HCT116 (cell line): ENCODE data around the gene FREY1. TPM values are rescaled to one million over a fixed set of nuclear protein-coding genes. Genes with fewer than 3 reads are reported as not detected.

Source experiments
- ATAC-seq: fragments of 200-7000 bp; cut with Tn5 transposase; 2 replicates; pipeline ENCODE4 v1.9.1; 2020; ENCODE audit warnings: mild to moderate bottlenecking, moderate library complexity
- BruUV-seq: library from RNA; stranded (reverse); fragments of 400-500 nt; replicated peaks from 2 replicates; lab custom pipeline; 2021; lab: Mats Ljungman, UMichigan
- CTCF ChIA-PET: fragments of 300-600 bp; sonication (Branson Sonifier 250); formaldehyde crosslinking; loops from one replicate; lab custom pipeline; 2021; ENCODE audit warnings: antibody characterized with exemption; lab: Charles Lee
- POLR2A ChIA-PET: fragments of 300-600, 350-600 bp; sonication (Branson Sonifier 250); formaldehyde crosslinking; loops from one replicate; lab custom pipeline; 2021; ENCODE audit warnings: antibody characterized with exemption; lab: Charles Lee
- RAD21 ChIA-PET, 2 experiments: fragments of 300-600 bp; sonication (Branson Sonifier 250); formaldehyde crosslinking; loops; one replicate each; lab custom pipeline; 2023; ENCODE audit warnings: low total read pairs in 2 of 2; ENCODE audit not compliant: uncharacterized antibody in 2 of 2, unreplicated experiment in 2 of 2, low non-redundant PET in 1 of 2; lab: Charles Lee
- DNase-seq: peaks from one replicate; pipeline ENCODE4 v3.0.0-alpha.2; 2010; ENCODE audit warnings: low read depth, low spot score
- H2AFZ ChIP-seq: fragments of 200-600 bp; shearing (Covaris generic), sonication (generic); 2 replicates; pipeline ENCODE4 v1.6.1; 2017; ENCODE audit warnings: low read depth, mixed run types, mixed read lengths, antibody characterized with exemption, low read length; ENCODE audit not compliant: poor library complexity, severe bottlenecking
- H3K27ac ChIP-seq: 2 replicates; pipeline ENCODE4 v1.5.1; 2012; ENCODE audit warnings: low read depth, low read length
- H3K27me3 ChIP-seq: fragments of 200-600 bp; sonication (generic); 2 replicates; pipeline ENCODE4 v1.6.1; 2016; ENCODE audit warnings: mixed run types, low read length, mixed read lengths; ENCODE audit not compliant: insufficient read depth
- H3K36me3 ChIP-seq, 2 experiments: fragments of 200-500 bp in 1 of 2; fragments of 200-600 bp in 1 of 2; sonication (Bioruptor generic) in 1 of 2; sonication (generic) in 1 of 2; 2 replicates each; pipeline versions ENCODE4 v1.5.1 to v1.6.1; 2014 to 2016; ENCODE audit warnings: low read length in 2 of 2, inconsistent platforms in 1 of 2, mixed read lengths in 1 of 2, mixed run types in 1 of 2; ENCODE audit not compliant: insufficient read depth in 2 of 2, control insufficient read depth in 1 of 2
- H3K4me1 ChIP-seq, 2 experiments: fragments of 200-600 bp in 1 of 2; sonication (generic) in 1 of 2; 2 replicates each; pipeline versions ENCODE4 v1.5.1 to v1.6.1; 2012 to 2017; ENCODE audit warnings: low read length in 2 of 2, inconsistent platforms in 1 of 2, mild to moderate bottlenecking in 1 of 2, mixed read lengths in 1 of 2, mixed run types in 1 of 2, moderate library complexity in 1 of 2; ENCODE audit not compliant: insufficient read depth in 2 of 2, control insufficient read depth in 1 of 2
- H3K4me2 ChIP-seq: fragments of 200-600 bp; sonication (generic); 2 replicates; pipeline ENCODE4 v1.6.1; 2017; ENCODE audit warnings: mixed run types, low read length, mixed read lengths
- H3K4me3 ChIP-seq, 2 experiments: fragments of 200-600 bp in 1 of 2; sonication (generic) in 1 of 2; replicated peaks in 1 of 2; 2 replicates each; pipeline ENCODE4 v1.5.1; 2011 to 2016; ENCODE audit warnings: low read length in 2 of 2, control low read depth in 1 of 2, low read depth in 1 of 2, mild to moderate bottlenecking in 1 of 2, mixed read lengths in 1 of 2, mixed run types in 1 of 2
- H3K79me2 ChIP-seq: fragments of 200-600 bp; sonication (generic); 2 replicates; pipeline ENCODE4 v1.6.1; 2017; ENCODE audit warnings: mild to moderate bottlenecking, mixed run types, low read length, moderate library complexity, mixed read lengths; ENCODE audit not compliant: insufficient read depth
- H3K9ac ChIP-seq: fragments of 200-600 bp; sonication (generic); 2 replicates; pipeline ENCODE4 v1.6.1; 2016; ENCODE audit warnings: low read length, mixed read lengths
- H3K9me2 ChIP-seq: fragments of 200-600 bp; sonication (generic), shearing (Covaris generic); 2 replicates; pipeline ENCODE4 v1.6.1; 2017; ENCODE audit warnings: mixed run types, mild to moderate bottlenecking, moderate library complexity; ENCODE audit not compliant: insufficient read depth
- H3K9me3 ChIP-seq, 2 experiments: fragments of 200-500 bp in 1 of 2; fragments of 200-600 bp in 1 of 2; sonication (Bioruptor generic) in 1 of 2; sonication (generic) in 1 of 2; 2 replicates each; pipeline ENCODE4 v1.6.1; 2014 to 2017; ENCODE audit warnings: low read length in 2 of 2, mixed read lengths in 2 of 2, inconsistent platforms in 1 of 2, low read depth in 1 of 2, mild to moderate bottlenecking in 1 of 2, mixed run types in 1 of 2, moderate library complexity in 1 of 2; ENCODE audit not compliant: control insufficient read depth in 1 of 2, insufficient read depth in 1 of 2
- H4K20me1 ChIP-seq: fragments of 200-600 bp; sonication (generic), shearing (Covaris generic); 2 replicates; pipeline ENCODE4 v1.6.1; 2017; ENCODE audit warnings: mixed run types, mild to moderate bottlenecking, moderate library complexity; ENCODE audit not compliant: insufficient read depth
- CBX3 ChIP-seq: IDR thresholded peaks from 2 replicates; pipeline ENCODE4 v1.6.1; 2012; ENCODE audit warnings: low read depth
- CEBPB ChIP-seq: IDR thresholded peaks from 2 replicates; pipeline ENCODE4 v1.6.1; 2012; ENCODE audit warnings: low read depth
- EGR1 ChIP-seq: IDR thresholded peaks from 2 replicates; pipeline ENCODE4 v1.6.1; 2012; ENCODE audit warnings: low read depth
- ELF1 ChIP-seq: IDR thresholded peaks from 2 replicates; pipeline ENCODE4 v1.6.1; 2012; ENCODE audit warnings: low read depth, borderline replicate concordance
- EZH2phosphoT487 ChIP-seq: fragments of 200-600 bp; IDR thresholded peaks from 2 replicates; pipeline ENCODE4 v1.6.1; 2018; ENCODE audit warnings: antibody characterized with exemption, borderline replicate concordance
- JUND ChIP-seq: IDR thresholded peaks from 2 replicates; pipeline ENCODE4 v1.6.1; 2012
- POLR2AphosphoS5 ChIP-seq: IDR thresholded peaks from 2 replicates; pipeline ENCODE4 v1.6.1; 2011; ENCODE audit warnings: mild to moderate bottlenecking, low read depth, low read length, moderate library complexity
- RAD21 ChIP-seq: IDR thresholded peaks from 2 replicates; pipeline ENCODE4 v1.6.1; 2012; ENCODE audit warnings: low read depth, mild to moderate bottlenecking
- SRF ChIP-seq: IDR thresholded peaks from 2 replicates; pipeline ENCODE4 v1.6.1; 2012; ENCODE audit warnings: low read depth
- TCF7L2 ChIP-seq: IDR thresholded peaks from 2 replicates; pipeline ENCODE4 v1.7.0; 2011; ENCODE audit warnings: borderline replicate concordance, inconsistent platforms; ENCODE audit not compliant: insufficient read depth, insufficient read length; ENCODE audit errors: extremely low read depth
- YY1 ChIP-seq: IDR thresholded peaks from 2 replicates; pipeline ENCODE4 v1.6.1; 2011; ENCODE audit warnings: low read length, low read depth, moderate library complexity, mild to moderate bottlenecking; ENCODE audit not compliant: insufficient replicate concordance; ENCODE audit errors: extremely low read depth
- intact Hi-C: fragments of 100-400 bp; cut with micrococcal nuclease; formaldehyde crosslinking; loops from 2 replicates; pipeline ENCODE4 v1.10.0; 2022
- total RNA-seq: library from RNA; stranded (reverse); gene quantifications from one replicate; pipeline ENCODE4 v1.2.1, GENCODE V29; 2021; ENCODE audit not compliant: unreplicated experiment
- TF ChIP-seq, protein P1 (sequence below): IDR thresholded peaks from 2 replicates; pipeline ENCODE4 v1.6.1; 2011; ENCODE audit warnings: mild to moderate bottlenecking, low read length, moderate library complexity; ENCODE audit not compliant: insufficient replicate concordance; ENCODE audit errors: extremely low read depth
- TF ChIP-seq, protein P2 (sequence below): IDR thresholded peaks from 2 replicates; pipeline ENCODE4 v1.6.1; 2012
- TF ChIP-seq, protein P3 (sequence below): IDR thresholded peaks from 2 replicates; pipeline ENCODE4 v1.6.1; 2012; ENCODE audit warnings: low read depth

The FREY1 gene
- total RNA-seq, 1 experiment from 2014 or later, result 0.96 TPM

DNA sequence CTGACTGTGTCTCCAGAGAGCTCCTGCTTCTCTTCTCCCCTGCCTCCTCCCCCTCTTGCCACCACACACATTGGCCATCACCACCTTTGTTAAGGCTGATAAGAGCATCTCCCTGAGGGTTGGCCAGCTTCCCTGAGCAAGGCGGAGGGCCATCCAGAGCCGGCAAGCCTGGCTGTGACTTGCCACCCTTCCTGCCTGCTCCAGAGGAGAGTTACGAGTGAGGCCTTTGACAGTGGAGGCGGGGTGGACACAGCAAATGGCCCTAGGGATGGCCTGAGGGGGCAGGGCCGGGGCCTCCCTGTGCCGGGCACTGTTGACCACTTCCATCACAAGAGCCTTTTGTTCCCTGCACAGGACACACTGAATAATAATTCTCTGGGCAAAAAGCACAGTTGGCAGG lies 5.4 kb downstream of the FREY1 start:
- H3K4me2 ChIP-seq, result no peak overlapping the region
- POLR2A ChIA-PET, result no interaction called here
- CTCF ChIA-PET, result no interaction called here
- ATAC-seq (no peak), DNase-seq (no peak)
- H3K36me3 ChIP-seq, result no peaks in the 10 kb centered on the region
- H3K9me3 ChIP-seq, result no peaks in the 10 kb centered on the region
- H3K27ac ChIP-seq, result no peak overlapping the region
- intact Hi-C loops, result no loop called here
- TF ChIP-seq POLR2AphosphoS5 (no peak), CEBPB (no peak), EZH2phosphoT487 (no peak), JUND (no peak), ELF1 (no peak), EGR1 (no peak), SRF (no peak), YY1 (no peak), TCF7L2 (no peak), CBX3 (no peak), RAD21 (no peak)
- TF ChIP-seq, protein P1, sequence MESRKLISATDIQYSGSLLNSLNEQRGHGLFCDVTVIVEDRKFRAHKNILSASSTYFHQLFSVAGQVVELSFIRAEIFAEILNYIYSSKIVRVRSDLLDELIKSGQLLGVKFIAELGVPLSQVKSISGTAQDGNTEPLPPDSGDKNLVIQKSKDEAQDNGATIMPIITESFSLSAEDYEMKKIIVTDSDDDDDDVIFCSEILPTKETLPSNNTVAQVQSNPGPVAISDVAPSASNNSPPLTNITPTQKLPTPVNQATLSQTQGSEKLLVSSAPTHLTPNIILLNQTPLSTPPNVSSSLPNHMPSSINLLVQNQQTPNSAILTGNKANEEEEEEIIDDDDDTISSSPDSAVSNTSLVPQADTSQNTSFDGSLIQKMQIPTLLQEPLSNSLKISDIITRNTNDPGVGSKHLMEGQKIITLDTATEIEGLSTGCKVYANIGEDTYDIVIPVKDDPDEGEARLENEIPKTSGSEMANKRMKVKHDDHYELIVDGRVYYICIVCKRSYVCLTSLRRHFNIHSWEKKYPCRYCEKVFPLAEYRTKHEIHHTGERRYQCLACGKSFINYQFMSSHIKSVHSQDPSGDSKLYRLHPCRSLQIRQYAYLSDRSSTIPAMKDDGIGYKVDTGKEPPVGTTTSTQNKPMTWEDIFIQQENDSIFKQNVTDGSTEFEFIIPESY, result no peak
- TF ChIP-seq, protein P2, sequence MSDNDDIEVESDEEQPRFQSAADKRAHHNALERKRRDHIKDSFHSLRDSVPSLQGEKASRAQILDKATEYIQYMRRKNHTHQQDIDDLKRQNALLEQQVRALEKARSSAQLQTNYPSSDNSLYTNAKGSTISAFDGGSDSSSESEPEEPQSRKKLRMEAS, result no peak
- TF ChIP-seq, protein P3, sequence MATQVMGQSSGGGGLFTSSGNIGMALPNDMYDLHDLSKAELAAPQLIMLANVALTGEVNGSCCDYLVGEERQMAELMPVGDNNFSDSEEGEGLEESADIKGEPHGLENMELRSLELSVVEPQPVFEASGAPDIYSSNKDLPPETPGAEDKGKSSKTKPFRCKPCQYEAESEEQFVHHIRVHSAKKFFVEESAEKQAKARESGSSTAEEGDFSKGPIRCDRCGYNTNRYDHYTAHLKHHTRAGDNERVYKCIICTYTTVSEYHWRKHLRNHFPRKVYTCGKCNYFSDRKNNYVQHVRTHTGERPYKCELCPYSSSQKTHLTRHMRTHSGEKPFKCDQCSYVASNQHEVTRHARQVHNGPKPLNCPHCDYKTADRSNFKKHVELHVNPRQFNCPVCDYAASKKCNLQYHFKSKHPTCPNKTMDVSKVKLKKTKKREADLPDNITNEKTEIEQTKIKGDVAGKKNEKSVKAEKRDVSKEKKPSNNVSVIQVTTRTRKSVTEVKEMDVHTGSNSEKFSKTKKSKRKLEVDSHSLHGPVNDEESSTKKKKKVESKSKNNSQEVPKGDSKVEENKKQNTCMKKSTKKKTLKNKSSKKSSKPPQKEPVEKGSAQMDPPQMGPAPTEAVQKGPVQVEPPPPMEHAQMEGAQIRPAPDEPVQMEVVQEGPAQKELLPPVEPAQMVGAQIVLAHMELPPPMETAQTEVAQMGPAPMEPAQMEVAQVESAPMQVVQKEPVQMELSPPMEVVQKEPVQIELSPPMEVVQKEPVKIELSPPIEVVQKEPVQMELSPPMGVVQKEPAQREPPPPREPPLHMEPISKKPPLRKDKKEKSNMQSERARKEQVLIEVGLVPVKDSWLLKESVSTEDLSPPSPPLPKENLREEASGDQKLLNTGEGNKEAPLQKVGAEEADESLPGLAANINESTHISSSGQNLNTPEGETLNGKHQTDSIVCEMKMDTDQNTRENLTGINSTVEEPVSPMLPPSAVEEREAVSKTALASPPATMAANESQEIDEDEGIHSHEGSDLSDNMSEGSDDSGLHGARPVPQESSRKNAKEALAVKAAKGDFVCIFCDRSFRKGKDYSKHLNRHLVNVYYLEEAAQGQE, result no peak
- peaks cover 6 to 19% of the 10 kb centered on the region in 2 experiments; a peak in 3 of 4 replicates for H3K4me1 ChIP-seq
- no peak overlapping the region for H3K9ac ChIP-seq
- no peak overlapping the region for H2AFZ ChIP-seq
- BruUV-seq, result no TSS peak
- no peaks in the 10 kb centered on the region for H3K27me3 ChIP-seq
- H3K4me3 ChIP-seq, result no peak overlapping the region
- H3K9me2 ChIP-seq, result no peaks in the 10 kb centered on the region
- RAD21 ChIA-PET, result no interaction called here
- H3K79me2 ChIP-seq, result no peaks in the 10 kb centered on the region
- H4K20me1 ChIP-seq, result no peaks in the 10 kb centered on the region
